ENCODE data around the gene LRRK1.

DNA sequence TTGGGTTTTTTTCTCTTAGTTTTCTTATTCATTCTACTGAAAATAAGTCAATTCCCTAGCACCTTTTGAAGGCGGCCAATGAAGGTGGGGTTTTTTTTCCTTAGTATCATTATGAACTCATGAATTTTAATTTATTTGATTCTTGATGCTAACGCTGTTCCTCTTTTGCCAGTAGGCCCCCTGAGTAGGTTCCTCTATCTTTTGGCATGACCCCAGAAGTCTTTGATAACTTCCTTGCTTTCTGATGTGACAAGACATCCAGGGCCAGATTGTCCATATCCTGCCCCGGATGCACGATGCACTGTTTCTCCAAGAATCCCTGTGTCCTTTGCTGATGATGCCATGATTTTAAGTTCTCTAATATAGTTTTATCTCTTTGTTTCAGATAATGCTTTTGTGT lies 20.6 kb downstream of the LRRK1 start:
- TF ChIP-seq, protein P1, sequence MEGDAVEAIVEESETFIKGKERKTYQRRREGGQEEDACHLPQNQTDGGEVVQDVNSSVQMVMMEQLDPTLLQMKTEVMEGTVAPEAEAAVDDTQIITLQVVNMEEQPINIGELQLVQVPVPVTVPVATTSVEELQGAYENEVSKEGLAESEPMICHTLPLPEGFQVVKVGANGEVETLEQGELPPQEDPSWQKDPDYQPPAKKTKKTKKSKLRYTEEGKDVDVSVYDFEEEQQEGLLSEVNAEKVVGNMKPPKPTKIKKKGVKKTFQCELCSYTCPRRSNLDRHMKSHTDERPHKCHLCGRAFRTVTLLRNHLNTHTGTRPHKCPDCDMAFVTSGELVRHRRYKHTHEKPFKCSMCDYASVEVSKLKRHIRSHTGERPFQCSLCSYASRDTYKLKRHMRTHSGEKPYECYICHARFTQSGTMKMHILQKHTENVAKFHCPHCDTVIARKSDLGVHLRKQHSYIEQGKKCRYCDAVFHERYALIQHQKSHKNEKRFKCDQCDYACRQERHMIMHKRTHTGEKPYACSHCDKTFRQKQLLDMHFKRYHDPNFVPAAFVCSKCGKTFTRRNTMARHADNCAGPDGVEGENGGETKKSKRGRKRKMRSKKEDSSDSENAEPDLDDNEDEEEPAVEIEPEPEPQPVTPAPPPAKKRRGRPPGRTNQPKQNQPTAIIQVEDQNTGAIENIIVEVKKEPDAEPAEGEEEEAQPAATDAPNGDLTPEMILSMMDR (conservative IDR thresholded peaks at IDR 0.05) = no peak
- no peak for TF ChIP-seq ZFX (IDR thresholded peaks at IDR 0.05)

All from C4-2B (cell line).